Right renal pelvis (tissue), 4 donors: ENCODE data around the gene OPRL1. TPM values are rescaled to one million over a fixed set of nuclear protein-coding genes. Genes with fewer than 3 reads are reported as not detected.
A peak's percentile ranks its signal among the peaks of the same experiment; 100 is the strongest.

Experiments
- DNase-seq, 4 donors: peaks; one replicate each; pipeline ENCODE4 v3.0.0-alpha.2; 2013; ENCODE audit warnings: low read depth in 4 of 4, low spot score in 3 of 4, missing footprints in 1 of 4
- polyA plus RNA-seq, 4 donors: library from polyadenylated mRNA; unstranded; fragments of 120-200 nt; gene quantifications; one replicate each; pipeline ENCODE4 v1.2.1, GENCODE V29; 2013; ENCODE audit not compliant: insufficient read length in 4 of 4

OPRL1 gene
- polyA plus RNA-seq, 4 donors: 0.80 to 1.3 (median 1.2) TPM

DNA sequence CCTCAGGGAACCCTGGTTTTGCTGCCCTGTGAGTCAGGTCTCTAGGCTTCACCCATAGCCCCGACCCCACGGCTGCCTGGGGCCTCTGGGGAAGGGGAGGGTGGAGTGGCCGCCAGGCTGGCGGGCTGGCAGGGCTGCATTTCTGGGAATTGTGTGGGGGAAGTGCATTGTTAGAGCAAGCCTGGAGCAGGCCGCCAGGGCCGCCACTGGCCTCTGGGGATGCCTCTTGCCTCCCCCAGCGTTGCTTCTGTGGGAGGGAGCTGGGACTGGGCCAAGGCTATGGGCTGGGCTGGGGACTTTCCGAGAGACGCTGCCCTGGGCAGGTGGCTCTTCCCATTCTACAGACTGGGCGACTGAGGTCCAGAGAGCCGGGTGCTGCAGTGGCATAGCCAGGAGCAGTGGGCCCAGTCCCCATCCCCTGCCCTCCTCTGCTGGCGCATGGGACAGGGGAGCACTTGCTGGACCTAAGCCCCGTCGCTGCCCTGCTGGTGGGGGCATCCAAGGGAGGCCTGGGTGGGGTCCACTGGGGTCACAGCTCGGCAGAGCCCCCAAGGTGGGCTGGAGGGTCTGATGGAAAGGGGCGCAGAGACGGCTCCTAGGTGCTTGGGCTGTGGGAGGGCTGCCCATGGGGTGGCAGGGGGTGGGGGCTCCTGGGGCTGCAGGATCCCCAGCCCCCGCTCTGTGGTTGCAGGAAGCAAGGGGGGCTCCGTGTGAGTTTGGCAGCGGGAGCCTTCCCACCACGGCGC, 23.8 kb upstream of the OPRL1 start:
- no peak for DNase-seq

DNA sequence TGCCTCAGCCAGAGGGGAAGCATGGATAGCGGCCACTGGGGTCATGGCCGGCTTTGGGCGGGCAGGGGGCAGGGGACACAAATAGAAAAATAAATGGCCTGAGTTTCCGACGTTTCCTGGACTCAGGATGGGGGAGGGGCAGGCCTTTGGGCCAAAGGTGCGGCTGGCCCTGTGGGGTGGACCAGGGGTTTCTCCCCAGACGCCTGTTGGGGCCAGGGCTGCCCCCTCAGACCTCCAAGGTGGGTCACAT, 23.3 kb upstream of the OPRL1 start:
- no peak for DNase-seq

DNA sequence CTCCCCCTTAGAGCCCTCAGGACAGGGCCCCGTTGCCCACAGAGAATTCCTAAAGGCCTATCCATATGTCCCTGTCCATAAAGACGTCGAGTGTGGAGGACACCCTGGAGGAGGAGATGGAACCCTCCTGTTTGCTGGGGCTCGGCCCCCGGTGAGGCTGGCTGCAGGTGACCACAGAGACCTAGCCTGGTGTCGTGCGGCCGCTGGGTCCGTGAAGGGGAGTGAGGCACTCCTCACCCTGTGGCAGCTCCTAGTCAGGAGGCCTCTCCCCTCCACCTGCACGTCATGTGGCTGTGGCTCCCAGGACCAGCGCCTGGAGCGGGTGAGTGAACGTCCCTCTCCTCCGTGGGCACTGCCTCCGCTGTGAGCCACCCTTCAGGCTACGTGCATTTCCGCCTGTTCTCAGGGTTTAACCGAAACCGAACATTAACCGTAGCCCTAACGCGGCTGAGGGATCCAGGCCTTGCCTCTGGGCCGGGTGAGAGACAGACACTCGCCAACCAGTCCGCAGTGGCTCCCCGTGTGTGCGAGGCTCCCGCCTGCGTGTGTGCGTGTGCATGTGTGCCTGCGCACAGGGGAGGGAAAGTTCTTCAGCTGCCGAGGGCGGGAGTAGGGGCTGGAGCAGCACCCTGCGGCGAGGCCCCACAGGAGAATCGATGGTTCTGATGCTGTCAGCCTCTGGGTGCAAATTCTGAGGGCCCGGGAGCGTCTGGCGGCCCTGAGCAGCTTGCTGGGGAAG, 22.8 kb upstream of the OPRL1 start:
- DNase-seq: no peak

DNA sequence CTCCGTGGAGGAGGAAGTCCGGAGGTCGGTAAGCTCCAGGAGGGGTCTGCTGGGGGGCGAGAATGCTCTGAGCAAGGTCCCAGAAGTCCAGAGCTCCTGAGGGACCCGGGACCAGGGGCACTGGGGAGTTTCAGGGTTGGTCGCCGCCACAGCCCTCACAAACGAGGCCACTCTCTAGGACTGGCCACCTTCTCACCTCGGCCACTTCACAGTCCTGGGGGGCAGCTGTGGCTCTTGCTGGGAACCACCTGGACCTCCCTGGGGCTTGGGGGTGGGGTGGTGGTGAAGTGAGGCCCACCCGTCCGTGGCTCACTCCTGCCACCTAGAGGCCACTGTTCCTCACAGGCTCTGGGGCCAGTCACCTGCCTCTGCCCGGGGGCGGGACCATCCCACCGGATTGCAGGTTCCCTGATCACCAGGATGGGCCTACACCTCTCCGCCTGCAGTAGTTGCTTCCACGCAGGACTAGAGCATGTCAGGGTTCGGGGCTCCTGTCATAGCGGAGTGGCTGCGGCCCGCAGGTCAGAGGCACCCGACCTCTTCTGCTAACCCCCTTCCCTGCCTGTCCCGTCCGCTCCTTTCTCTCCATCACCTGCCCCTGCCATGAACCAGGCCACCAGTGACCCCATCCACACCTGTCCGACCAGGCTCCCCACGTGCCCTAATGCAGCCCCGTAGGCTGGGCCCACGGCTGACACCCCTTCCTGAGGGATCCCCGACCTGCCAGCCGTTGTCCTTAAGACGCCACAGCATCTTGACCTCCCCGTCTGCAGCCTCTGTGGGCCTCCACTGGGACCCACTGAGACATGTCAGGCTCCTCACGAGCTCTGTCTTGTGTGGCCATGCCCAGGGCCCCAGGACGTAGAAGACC, 22.0 kb upstream of the OPRL1 start:
- peak in 3 of 4 donors; percentile 60 to 68 (median 61) for DNase-seq

DNA sequence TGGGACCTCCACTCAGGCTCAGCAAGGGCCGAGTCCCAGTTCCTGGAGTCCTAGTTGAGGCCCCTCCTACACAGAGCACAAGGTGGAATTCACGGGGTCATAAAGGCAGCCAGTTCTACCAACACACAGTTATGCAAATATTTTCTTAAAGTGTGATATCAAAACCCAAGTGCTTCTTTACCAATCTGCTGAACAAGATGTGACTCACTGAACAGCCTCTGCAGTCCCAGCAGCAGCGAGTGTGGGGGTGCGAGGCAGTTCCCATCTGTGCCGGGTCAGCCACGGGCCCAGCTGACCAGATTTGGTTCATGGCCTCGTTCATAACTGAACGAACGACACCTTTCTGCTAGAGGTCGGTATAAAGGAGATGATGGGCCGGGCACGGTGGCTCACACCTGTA, 21.3 kb upstream of the OPRL1 start:
- no peak for DNase-seq

DNA sequence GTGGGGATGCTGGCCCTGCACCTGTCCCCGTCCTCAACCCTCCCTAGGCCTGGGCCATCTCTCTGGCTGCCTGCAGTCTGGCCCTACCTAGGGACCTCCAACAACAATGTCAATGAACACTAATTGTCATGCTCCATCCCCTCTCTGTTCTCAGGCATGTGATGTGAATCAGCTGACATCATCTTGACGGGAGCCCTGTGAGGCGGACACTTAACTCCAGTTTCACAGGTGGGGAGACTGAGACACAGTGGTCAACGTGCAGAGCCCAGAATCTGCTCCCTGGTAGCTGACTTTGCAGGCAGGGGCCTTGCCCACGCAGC, 17.6 kb upstream of the OPRL1 start:
- no peak for DNase-seq

DNA sequence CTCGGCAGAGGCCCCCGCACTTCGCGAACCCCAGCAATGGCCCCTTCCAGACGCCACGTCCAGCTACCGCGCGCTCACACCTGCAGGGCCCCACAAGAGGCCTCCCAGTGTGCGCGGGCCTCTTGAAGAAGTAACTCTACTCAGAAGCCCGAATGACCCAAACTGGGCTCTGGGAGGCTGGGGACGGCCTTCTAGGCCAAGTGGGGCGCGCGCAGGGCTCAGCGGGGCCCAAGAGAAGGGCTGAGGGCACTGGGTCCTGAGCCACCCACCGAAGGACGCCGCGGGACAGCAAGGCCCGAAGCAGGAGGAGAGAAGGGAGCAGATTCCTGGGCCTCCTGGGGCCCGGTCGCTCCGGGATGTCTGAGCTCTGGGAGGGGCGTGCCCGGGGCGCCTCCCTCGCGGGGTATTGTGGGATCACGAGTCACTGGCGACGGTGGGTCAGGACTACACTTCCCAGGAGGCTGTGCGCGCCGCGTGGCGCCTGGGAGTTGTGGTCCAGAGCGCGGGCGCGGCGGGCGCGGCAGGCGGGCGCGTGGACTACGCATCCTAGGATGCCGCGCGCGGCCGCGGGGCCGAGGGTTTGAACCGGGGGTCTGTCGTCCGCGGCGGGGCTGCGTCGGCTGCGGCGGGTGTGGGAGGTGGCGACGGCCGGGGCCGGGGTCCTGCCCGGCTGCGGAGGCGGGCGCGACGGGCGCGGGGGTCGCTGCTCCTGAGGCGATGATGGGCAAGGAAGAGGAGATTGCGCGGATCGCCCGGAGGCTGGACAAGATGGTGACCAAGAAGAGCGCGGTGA, 17.1 kb upstream of the OPRL1 start, which contains the start of gene TCEA2:
Gene TCEA2, plus strand, starts transcription at position 603 of the 793 bp plus-strand sequence. Its CDS starts 115 bp downstream, at position 718.
- DNase-seq: peak; percentile 93 to 95 (median 94)

DNA sequence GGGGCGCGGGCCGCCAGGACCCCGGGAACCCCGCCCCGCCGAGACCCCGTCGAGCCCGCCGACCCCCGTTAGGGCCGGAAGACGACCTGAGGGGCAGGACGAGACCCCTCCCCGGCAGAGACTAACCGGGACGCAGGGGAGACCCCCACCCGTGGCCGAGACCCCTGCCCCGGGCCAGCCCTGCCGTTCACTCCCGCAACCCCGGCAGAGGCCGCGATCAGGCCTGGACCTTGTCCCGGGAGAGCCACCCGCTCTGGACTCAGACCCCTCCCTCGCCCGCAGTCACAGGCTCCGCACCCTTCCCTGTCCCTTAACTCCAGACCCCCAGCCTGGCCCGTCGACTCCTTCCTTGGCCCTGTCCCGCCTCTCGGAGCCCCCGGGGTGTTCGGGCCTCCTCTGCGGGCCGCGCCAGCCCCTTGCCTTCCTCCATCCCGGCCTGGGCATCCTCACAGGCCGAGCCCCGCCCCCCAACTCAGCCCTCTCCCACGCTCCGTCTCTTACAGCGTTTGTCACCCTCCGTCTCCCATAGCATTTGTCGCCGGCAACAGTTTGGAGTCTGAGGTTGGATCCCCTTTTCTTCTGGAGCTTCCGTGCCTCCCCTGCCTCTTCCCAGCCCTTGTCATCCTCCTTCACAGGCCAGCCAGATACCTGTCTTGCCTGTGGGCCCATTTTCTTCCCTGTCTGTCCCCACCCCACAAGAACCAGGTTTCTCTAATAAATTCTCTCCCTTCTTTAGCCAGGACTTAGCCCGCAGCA, 16.3 kb upstream of the OPRL1 start:
- DNase-seq: no peak

DNA sequence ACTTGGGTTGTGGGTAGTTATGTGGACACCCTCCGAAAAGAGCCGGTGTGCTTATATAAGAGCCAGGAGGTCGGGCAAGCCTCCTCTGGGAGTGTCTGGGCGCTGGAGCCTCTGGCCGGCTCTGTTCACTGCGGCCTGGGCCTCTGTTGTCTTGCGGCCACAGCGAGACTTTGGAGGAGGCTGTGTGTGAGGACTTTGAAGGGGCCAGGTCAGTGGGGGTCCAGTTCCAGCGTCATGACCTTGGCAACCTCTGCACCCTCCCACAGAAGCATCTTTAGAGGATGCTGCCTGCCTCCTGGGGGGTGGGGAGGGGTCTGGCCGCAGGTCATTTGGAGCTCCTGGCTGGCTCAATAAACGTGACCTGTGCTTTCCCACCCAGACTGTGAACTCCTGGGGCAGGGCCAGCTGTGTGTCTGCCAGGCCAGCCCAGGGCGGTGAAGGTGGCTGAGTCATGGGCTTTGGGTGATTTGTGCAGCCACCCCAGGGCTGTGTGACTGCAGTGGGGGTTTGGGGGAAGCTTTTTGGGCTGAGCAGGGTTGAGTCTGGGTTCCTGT, 15.7 kb upstream of the OPRL1 start:
- DNase-seq: no peak

DNA sequence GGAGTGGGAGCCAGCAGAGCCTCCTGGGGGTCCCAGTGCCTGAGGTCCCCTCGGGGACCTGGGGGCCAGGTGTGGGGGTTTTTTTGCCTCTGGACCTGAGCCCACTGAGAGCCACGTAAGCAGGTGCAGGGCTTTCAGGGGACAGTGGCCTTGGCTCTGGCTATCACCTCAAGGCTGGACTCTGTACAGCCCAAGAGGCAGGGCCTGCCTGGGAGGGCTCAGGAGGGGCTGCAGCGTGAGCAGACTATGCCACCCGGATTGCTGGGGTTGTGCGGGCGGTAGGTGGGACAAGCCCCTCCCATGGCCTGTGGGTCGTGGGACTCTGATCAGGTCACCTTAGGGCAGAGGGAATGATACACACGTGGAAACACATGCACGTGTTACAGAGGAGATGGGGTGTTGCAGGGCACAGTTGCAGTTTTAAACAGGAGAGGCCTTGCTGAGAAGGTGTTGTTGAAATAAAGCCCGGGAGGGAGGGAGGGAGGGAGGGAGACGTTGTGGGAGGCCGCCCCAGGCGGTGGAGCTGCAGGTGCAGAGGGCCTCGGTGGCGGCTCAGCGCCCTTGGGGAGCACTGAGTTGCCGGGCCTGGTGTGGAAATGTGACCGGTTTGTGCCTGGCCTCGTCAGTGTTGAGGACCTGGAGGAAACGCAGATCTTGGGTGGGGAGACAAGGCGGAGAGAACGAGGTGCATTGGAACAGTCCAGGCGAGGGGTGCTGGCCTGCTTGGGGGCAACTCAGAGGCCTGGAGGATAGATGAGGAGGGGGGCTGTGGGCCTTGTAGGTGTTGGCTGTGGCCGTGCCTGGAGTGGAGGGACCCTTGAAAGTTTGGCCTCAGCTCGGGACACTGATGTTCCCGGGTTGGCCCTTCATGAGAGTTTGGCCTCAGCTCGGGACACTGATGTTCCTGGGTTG, 14.6 kb upstream of the OPRL1 start:
- DNase-seq: no peak

DNA sequence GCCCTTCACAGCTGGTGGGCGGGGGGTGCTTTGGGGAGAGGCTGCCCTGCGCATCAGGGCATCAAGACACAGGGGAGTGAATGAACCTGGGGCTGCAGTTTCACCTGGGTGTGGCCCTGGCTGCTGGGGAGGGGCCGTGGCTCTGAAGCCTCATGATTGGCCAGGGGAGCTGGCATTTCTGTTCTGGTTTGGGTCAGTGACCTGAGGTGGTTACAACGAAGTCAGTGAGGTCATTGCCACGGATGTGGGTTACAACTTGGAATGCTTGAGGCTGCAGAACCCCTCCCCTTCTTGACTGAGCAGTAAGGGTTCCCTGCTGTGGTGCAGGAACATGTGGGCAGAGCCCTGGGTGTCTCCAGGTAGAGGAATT, 13.9 kb upstream of the OPRL1 start:
- DNase-seq: no peak

DNA sequence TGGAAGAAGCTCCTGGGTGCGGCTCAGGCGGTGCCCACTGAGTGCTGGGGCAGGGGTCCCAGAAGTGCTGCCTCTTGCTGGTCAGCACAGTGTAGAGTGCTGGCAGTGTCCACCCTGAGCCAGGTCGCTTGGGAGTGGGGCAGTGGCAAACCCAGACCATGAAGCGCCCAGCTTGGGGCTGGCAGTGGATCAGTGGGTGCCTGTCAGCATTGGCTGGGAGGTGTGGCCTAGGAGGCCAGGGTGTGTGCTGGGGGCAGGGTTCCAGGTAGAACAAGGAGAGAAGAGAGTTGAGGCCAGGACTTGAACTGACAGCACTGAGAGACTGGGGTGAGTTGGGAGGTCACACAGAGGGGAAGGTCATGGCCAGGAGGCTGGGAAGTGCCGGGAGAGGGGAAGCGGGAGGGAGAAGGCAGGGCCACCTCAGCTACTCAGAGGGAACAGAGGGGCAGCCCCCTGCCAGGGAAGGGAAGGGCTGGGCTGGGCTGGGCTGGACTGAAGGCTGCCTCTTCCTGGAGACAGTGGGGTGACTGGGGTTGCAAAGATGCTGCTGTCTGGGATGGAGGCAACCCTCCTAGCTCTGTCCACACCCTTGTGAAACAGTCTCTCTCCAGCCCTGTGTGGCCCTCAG, 12.8 kb upstream of the OPRL1 start:
- no peak for DNase-seq

DNA sequence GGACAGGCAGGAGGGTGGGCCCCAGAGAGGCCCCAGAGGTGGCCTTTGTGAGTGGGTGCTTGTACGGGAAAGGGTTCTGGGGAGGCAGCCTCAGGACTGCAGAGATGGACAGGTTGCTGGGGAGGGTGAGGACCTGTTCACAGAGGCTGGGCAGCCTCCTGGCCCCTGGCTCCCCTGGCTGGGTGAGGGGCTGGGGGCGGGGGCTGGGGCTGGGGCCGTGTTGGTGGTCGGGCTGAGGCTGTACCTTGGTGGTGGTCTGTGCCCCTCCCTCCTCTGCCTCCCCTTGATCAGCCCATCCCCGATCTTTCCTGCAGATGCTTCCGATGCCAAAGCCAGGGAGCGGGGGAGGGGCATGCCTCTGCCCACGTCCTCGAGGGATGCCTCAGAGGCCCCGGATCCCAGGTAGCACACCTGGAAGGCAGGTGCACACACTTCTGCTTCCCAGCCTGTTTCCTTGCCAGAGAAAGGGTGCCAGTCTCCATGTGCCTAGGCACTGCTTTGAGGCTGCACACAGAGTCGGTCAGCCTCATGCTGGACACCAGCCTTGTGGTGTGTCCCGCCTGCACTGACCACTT, 12.1 kb upstream of the OPRL1 start:
- no peak for DNase-seq

DNA sequence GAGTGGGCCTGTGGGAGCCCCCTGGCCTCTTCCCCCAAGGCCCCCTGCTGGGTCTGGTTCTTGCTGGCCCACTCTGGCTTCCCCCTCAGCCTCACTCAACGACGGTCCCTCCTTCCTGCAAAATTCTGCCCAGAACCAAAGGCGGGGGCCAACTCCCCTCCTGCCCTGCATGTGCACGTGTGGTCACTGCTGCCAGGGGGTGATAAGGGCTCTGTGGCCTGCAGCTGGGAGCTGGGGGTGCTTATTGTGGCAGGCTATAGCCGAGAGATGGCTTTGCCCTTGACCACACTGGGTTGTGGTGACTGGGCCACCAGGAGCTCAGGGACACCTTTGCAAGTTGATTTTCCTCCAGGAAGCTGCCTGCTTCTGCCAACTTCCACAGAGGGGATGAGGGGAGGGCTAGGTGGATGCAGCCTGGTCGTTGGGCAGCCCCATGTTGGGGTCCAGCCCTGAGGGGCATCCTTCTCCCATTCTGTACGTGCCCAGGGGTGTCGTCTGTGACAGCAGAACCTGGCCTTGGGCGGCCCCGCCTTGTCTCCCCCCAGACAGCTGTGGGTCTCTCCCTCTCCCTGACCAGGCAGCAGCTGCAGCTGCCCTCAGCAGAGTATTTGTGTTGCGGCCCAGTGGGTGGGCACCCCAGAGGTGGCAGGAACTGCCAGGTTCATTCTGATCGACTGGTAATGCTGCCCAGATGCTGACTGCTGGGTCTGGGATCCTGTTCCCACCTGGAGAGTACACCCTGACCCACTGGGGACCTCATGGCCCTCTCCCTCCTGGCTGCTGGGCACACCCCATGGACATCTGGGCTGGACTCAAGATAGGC, 11.3 kb upstream of the OPRL1 start:
- no peak for DNase-seq

DNA sequence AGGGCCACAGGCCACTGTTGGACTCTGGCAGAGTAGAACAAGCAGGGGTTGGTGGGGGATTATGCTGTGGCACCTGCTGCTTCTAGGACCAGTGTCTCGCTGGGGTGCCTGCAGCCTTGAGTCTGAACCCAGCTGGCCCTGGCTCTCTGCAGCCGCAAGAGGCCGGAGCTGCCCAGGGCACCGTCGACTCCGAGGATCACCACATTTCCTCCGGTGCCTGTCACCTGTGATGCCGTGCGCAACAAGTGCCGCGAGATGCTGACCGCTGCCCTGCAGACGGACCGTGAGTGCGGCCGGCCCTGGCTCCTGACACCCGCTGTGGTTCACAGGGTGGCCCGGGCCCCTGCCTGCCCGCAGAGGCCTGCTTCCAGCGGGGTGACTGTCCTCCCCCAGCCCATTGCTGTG, 10.7 kb upstream of the OPRL1 start:
- DNase-seq: no peak

DNA sequence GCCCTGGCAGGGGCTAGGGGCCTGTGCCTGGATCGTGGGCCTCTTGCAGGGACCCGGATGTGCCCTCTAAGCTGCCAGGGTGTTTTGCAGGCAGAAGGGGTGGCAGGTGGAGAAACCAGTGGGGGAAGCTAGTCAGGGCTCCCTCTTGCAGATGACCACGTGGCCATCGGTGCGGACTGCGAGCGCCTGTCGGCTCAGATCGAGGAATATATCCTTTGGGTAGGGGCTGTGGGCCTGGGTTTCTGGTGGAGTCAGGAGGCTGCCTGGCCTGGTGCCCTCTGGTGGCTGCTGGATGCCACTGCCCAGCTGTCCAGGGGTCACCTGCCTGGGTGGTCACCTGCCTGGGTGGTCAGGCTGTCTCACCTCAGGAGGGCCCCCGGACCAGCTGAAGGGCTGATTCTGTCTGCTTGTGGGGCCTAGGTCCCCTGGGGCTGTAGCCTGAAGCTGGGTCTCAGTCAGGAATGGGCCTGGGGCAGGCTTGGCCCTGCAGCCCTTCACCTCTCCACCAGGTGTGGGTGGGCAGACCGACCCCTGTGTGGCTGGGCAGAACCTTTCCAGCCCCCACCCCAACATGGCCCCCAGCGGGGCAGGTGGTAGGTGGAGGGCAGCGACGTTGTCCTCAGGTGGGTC, 10.2 kb upstream of the OPRL1 start:
- DNase-seq: no peak
